Heart right ventricle (tissue), 16 donors: ENCODE data around the gene KIAA0930. TPM values are rescaled to one million over a fixed set of nuclear protein-coding genes. Genes with fewer than 3 reads are reported as not detected.

Source experiments
- ATAC-seq, 8 donors: fragments of 200-7000 bp; cut with Tn5 transposase; one replicate each; pipeline ENCODE4 v1.9.1; 2020; ENCODE audit warnings: mild to moderate bottlenecking in 8 of 8, moderate library complexity in 8 of 8, moderate number of reproducible peaks in 1 of 8
- DNase-seq, 2 donors: peaks; one replicate each; pipeline ENCODE4 v3.0.0-alpha.2; 2020
- H3K27ac ChIP-seq, 10 donors: fragments of 200-600 bp; sonication (generic) in 2 of 10; one replicate each; pipeline versions ENCODE4 v1.5.0 to v1.8.0; 2020 to 2022; ENCODE audit warnings: mild to moderate bottlenecking in 3 of 10
- H3K27me3 ChIP-seq, 7 donors: fragments of 200-600 bp; one replicate each; pipeline ENCODE4 v1.8.0; 2021 to 2022; ENCODE audit warnings: mild to moderate bottlenecking in 2 of 7
- H3K36me3 ChIP-seq, 9 donors: fragments of 200-600 bp; sonication (generic) in 1 of 9; one replicate each; pipeline versions ENCODE4 v1.5.0 to v1.8.0; 2020 to 2022; ENCODE audit warnings: mild to moderate bottlenecking in 2 of 9
- H3K4me1 ChIP-seq, 9 donors: fragments of 200-600 bp; sonication (generic) in 1 of 9; one replicate each; pipeline versions ENCODE4 v1.5.0 to v1.8.0; 2020 to 2022; ENCODE audit warnings: mild to moderate bottlenecking in 4 of 9
- H3K4me3 ChIP-seq, 10 donors: fragments of 200-600 bp; sonication (generic) in 2 of 10; one replicate each; pipeline versions ENCODE4 v1.5.0 to v1.8.0; 2020 to 2022; ENCODE audit warnings: mild to moderate bottlenecking in 7 of 10, moderate library complexity in 2 of 10
- H3K9me3 ChIP-seq, 11 donors: fragments of 200-600 bp in 10 of 11; sonication (generic) in 2 of 11; one replicate each; pipeline versions ENCODE4 v1.5.0 to v1.8.0; 2013 to 2022; ENCODE audit warnings: mild to moderate bottlenecking in 2 of 11, control low read depth in 1 of 11, moderate library complexity in 1 of 11
- CTCF ChIP-seq, 9 donors: fragments of 200-600 bp; sonication (generic) in 2 of 9; IDR thresholded peaks; one replicate each; pipeline versions ENCODE4 v1.5.0 to v1.8.0; 2021 to 2022; ENCODE audit warnings: antibody characterized with exemption in 9 of 9, mild to moderate bottlenecking in 5 of 9, moderate library complexity in 1 of 9
- WGBS, 2 donors: extraction: QIAGEN DNeasy Blood & Tissue Kit; methylation state at CpG; one replicate each; pipeline ENCODE4 v1.1.7; 2013; ENCODE audit warnings: inconsistent platforms in 1 of 2; 5-methylcytosine and 5-hydroxymethylcytosine counted together
- intact Hi-C, 10 donors: fragments of 100-400 bp; cut with DNase I; formaldehyde crosslinking; loops; one replicate each; pipeline versions ENCODE4 v1.11.1 to v1.14.2; 2022
- polyA plus RNA-seq, 2 donors: library from polyadenylated mRNA; stranded (reverse); fragments of 200-250 nt; gene quantifications; one replicate each; pipeline ENCODE4 v1.2.3, GENCODE V29; 2013
- total RNA-seq, 10 donors: library from RNA; stranded (reverse); fragmentation: NEBNext Ultra II Directional in 3 of 10; extraction: Animal tissue kit (Norgen Biotek cat#: 25700) in 3 of 10; gene quantifications; one replicate each; pipeline versions ENCODE4 v1.2.1 to v1.2.4, GENCODE V29; 2021 to 2023
- donor health status: Arrhythmogenic right ventricular cardiomyopathy.
- donor health status: ischemic (EF 13 %, LVEDD 7.1; RV severe dilation, severe dysfunction).
- donor health status: healthy with polysubstance abuse.
- donor health status: DM: no; HTN: yes; CAD: no.
- donor health status: DM: no; HTN: no; CAD: no.
- donor health status: ischemic (EF 25% LVEDD 6.9; RV normal size, moderate dysfunction).
- donor health status: ischemic (EF 25% LVEDD 5.7; RV mildly dilated, moderate dysfunction).
- donor health status: healthy.
- donor health status: DM: yes; HTN: yes; CAD: no.
- donor health status: Ischemic cardiomyopathy.
- donor health status: ischemic (EF 35%, LVEDD 5.7; RV mildly dilated, moderate dysfunction).
- donor health status: nonischemic (EF 11% LVEDD 7.7; RV severe dilation, severe dysfunction).
- donor health status: DM: yes; HTN: yes; CAD: no.
- donor health status: PGD.
- donor health status: ischemic (EF 29% LVEDD 5.4; RV normal size, mild dysfunction).
- donor health status: nonischemic (EF 23%, LVEDD 6.1; RV moderate dilation, normal function).

The KIAA0930 gene
- total and polyA plus RNA-seq, 12 donors = 9.1 to 48.3 (median 16.3) TPM

GRCh38 chr22:45224988-45225731 is 15.5 kb downstream of the KIAA0930 start:
- Histone ChIP-seq H3K27me3 (no peaks in the 10 kb centered on the region), H3K9me3 (no peaks in the 10 kb centered on the region), H3K4me1 (peaks cover 0 to 77% (median 8%) of the 10 kb centered on the region in 9 donors), H3K36me3 (no peaks in the 10 kb centered on the region), H3K27ac (peak overlapping the region in 1 of 10 donors; percentile 82), H3K4me3 (no peak overlapping the region)
- intact Hi-C loops = no loop called here
- TF ChIP-seq CTCF (IDR thresholded peaks at IDR 0.05) = no peak
- 85% methylated on average over 19 of the region's 19 CpGs for WGBS, 2 donors
- DNase-seq (no peak), ATAC-seq (no peak)

GRCh38 chr22:45224331-45224730 is 16.4 kb downstream of the KIAA0930 start:
- Histone ChIP-seq H3K9me3 (no peaks in the 10 kb centered on the region), H3K27me3 (no peaks in the 10 kb centered on the region), H3K27ac (no peak overlapping the region), H3K36me3 (no peaks in the 10 kb centered on the region), H3K4me3 (no peak overlapping the region), H3K4me1 (peaks cover 0 to 69% (median 8%) of the 10 kb centered on the region in 9 donors)
- 85 to 87% methylated on average over 11 of the region's 11 CpGs for WGBS, 2 donors
- ATAC-seq = no peak
- intact Hi-C loops = no loop called here
- DNase-seq = no peak
- TF ChIP-seq CTCF (IDR thresholded peaks at IDR 0.05) = no peak

- Histone ChIP-seq H3K36me3 (no peaks in the 10 kb centered on the region), H3K27ac (peak overlapping the region in 1 of 10 donors; percentile 9), H3K27me3 (no peaks in the 10 kb centered on the region), H3K9me3 (no peaks in the 10 kb centered on the region), H3K4me3 (no peak overlapping the region), H3K4me1 (peaks cover 0 to 69% (median 8%) of the 10 kb centered on the region in 9 donors)
- intact Hi-C loops = no loop called here
- DNase-seq (no peak), ATAC-seq (no peak)
- 58 to 66% methylated on average over 5 of the region's 5 CpGs for whole genome bisulfite sequencing, 2 donors
- no peak for TF ChIP-seq CTCF (IDR thresholded peaks at IDR 0.05)
Measured at GRCh38 chr22:45223304-45224117, 17.2 kb downstream of the KIAA0930 start.

DNA sequence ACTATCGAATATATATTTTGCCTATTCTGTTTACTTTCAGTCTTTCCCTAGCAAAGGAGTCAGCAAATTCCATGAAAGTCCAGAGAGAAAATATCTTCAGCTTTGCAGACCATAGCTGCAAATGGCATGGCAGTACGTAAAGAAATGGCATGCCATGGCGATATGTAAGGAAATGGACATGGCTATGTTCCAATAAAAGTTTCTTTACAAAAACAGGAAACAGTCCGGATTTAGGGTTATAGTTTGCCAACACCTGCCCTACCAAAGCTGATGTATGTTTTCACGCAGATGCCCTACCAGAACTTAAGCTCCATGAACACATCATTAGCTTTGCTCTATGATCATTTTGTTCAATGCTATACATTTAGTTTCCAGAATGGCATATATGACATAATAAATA is 19.5 kb downstream of the KIAA0930 start:
- Histone ChIP-seq H3K36me3 (no peaks in the 10 kb centered on the region), H3K9me3 (no peaks in the 10 kb centered on the region), H3K4me1 (peaks cover 0 to 51% (median 5%) of the 10 kb centered on the region in 9 donors), H3K4me3 (no peak overlapping the region), H3K27me3 (no peaks in the 10 kb centered on the region), H3K27ac (no peak overlapping the region)
- 66 to 75% methylated on average over 5 of the region's 5 CpGs for WGBS, 2 donors
- no peak for TF ChIP-seq CTCF (IDR thresholded peaks at IDR 0.05)
- DNase-seq (no peak), ATAC-seq (no peak)
- intact Hi-C loops = no loop called here
